ENCODE results near the gene VCP.

DNA sequence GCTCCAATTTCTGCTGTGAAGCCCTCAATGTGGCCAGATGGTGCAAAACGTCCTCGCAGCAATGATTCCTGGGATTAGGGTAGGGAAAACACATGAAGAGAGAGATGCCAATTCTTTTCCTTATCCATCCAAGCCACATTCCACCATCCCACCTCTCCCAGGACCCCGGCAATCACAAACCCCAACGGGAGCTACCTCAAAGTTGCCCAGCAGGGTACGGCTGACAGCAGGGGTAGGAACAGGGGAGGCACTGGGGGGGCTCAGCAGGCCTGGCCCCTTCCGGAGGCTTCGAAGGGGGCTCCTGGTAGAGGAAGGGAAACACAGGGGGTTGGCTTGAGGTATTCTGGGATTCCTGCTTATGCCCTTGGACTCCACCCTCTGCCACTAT, 33.9 kb upstream of the VCP start:
- no peak for TF ChIP-seq EZH2 (IDR thresholded peaks at IDR 0.05)
- no peak for TF ChIP-seq POLR2AphosphoS5 (IDR thresholded peaks at IDR 0.05; ENCODE audit: borderline replicate concordance, low read depth, low read length)
- no peak for TF ChIP-seq FOXP2 (optimal IDR thresholded peaks at IDR 0.05; ENCODE audit: control extremely low read depth, extremely low read length, insufficient read depth)
